OCI-LY3 (cell line): ENCODE measurements around the gene AKAP12.

Source experiments
- H2AFZ ChIP-seq: fragments of 200-600, 300-600 bp; shearing (Covaris generic); 2 replicates; pipeline ENCODE4 v1.6.0; 2014; ENCODE audit warnings: antibody characterized with exemption, low read depth, low read length
- H3K27ac ChIP-seq: fragments of 200-600, 300-600 bp; sonication (generic); 2 replicates; pipeline ENCODE4 v1.5.1; 2014; ENCODE audit warnings: mild to moderate bottlenecking, low read length, moderate library complexity, mixed read lengths
- H3K27me3 ChIP-seq: fragments of 200-600, 300-600 bp; sonication (generic); 2 replicates; pipeline ENCODE4 v1.6.1; 2014; ENCODE audit warnings: low read depth, low read length, mixed read lengths
- H3K36me3 ChIP-seq: fragments of 200-600, 300-600 bp; sonication (generic); replicated peaks from 2 replicates; pipeline ENCODE3; 2014; ENCODE audit warnings: low read depth, low read length, mixed read lengths
- H3K4me1 ChIP-seq: fragments of 300-600, 200-600 bp; sonication (generic); 2 replicates; pipeline ENCODE4 v1.6.1; 2014; ENCODE audit warnings: low read length, mixed read lengths
- H3K4me2 ChIP-seq: fragments of 200-600, 300-600 bp; sonication (generic); 2 replicates; pipeline ENCODE4 v1.6.1; 2014; ENCODE audit warnings: low read length, mixed read lengths
- H3K4me3 ChIP-seq: fragments of 300-600, 200-600 bp; sonication (generic); 2 replicates; pipeline ENCODE4 v1.5.1; 2014; ENCODE audit warnings: antibody characterized with exemption, mild to moderate bottlenecking, low read length, moderate library complexity
- H3K79me2 ChIP-seq: fragments of 300-600, 200-600 bp; shearing (Covaris generic); 2 replicates; pipeline ENCODE4 v1.6.1; 2014; ENCODE audit warnings: mild to moderate bottlenecking, low read length, mixed read lengths
- H3K9ac ChIP-seq: fragments of 300-600, 200-600 bp; shearing (Covaris generic); 2 replicates; pipeline ENCODE4 v1.6.0; 2014; ENCODE audit warnings: mild to moderate bottlenecking, low read length, moderate library complexity
- H3K9me3 ChIP-seq: fragments of 200-600, 300-600 bp; shearing (Covaris generic); 2 replicates; pipeline ENCODE4 v1.6.1; 2014; ENCODE audit warnings: low read length, mixed read lengths; ENCODE audit not compliant: insufficient read depth
- H4K20me1 ChIP-seq: fragments of 200-600, 300-600 bp; sonication (generic); 2 replicates; pipeline ENCODE4 v1.6.1; 2016; ENCODE audit warnings: low read length, mixed read lengths; ENCODE audit not compliant: insufficient read depth
- EZH2phosphoT487 ChIP-seq: fragments of 200-600 bp; shearing (Covaris generic); IDR thresholded peaks from 2 replicates; pipeline ENCODE4 v1.6.1; 2018; ENCODE audit warnings: antibody characterized with exemption, mixed run types, low read depth
- TF ChIP-seq, protein P1 (sequence below): fragments of 200-600, 300-600 bp; sonication (generic); IDR thresholded peaks from 2 replicates; pipeline ENCODE4 v1.5.1; 2014; ENCODE audit warnings: antibody characterized with exemption, low read length, low read depth

Gene AKAP12

GRCh38 chr6:151239603-151240035 is at the start of gene AKAP12:
TSS of gene AKAP12 (plus strand) at chr6:151239967. CDS start at chr6:151240563, 596 bp downstream.
- Histone ChIP-seq H3K27ac (peak within 1 kb of the TSS; percentile 51), H3K27me3 (no peaks in the 10 kb centered on the region), H3K9me3 (no peaks in the 10 kb centered on the region), H3K4me1 (peaks cover 10% of the 10 kb centered on the region; the same call in 1 of the 2 replicates), H3K36me3 (no peaks in the 10 kb centered on the region), H3K79me2 (peaks cover 31% of the 10 kb centered on the region), H3K4me3 (peak within 1 kb of the TSS; percentile 86), H4K20me1 (no peaks in the 10 kb centered on the region; the same call in 1 of the 2 replicates), H2AFZ (peak within 1 kb of the TSS; percentile 47), H3K4me2 (peak within 1 kb of the TSS; percentile 86), H3K9ac (peak within 1 kb of the TSS; percentile 71)
- TF ChIP-seq, protein P1, sequence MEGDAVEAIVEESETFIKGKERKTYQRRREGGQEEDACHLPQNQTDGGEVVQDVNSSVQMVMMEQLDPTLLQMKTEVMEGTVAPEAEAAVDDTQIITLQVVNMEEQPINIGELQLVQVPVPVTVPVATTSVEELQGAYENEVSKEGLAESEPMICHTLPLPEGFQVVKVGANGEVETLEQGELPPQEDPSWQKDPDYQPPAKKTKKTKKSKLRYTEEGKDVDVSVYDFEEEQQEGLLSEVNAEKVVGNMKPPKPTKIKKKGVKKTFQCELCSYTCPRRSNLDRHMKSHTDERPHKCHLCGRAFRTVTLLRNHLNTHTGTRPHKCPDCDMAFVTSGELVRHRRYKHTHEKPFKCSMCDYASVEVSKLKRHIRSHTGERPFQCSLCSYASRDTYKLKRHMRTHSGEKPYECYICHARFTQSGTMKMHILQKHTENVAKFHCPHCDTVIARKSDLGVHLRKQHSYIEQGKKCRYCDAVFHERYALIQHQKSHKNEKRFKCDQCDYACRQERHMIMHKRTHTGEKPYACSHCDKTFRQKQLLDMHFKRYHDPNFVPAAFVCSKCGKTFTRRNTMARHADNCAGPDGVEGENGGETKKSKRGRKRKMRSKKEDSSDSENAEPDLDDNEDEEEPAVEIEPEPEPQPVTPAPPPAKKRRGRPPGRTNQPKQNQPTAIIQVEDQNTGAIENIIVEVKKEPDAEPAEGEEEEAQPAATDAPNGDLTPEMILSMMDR = no peak
- no peak for TF ChIP-seq EZH2phosphoT487

DNA sequence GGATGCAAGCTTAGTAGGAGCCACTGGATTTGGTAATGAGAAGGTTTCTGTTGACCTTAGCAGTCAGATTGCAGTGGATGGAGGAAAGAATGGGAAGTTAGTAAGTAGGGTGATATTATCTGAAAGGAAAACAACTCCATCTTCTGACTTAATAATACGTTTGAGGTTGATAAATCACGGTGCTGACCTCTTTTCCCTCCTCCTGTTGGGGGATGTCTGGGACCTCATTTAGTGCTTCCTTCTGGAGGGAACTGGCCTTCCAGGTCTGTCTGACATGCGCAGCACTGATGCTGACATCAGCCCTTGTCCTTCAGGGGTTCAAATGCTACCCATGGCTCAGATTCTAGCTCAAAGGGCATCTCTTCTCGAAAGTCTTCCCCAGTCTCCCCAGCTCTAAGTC is 48.2 kb upstream of the AKAP12 start:
- no peak overlapping the region for H3K4me3 ChIP-seq
- no peaks in the 10 kb centered on the region for H3K36me3 ChIP-seq
- no peaks in the 10 kb centered on the region for H3K79me2 ChIP-seq
- TF ChIP-seq, protein P1 = no peak
- TF ChIP-seq EZH2phosphoT487 = no peak
- H3K27ac ChIP-seq = no peak overlapping the region
- H4K20me1 ChIP-seq = no peaks in the 10 kb centered on the region
- no peak overlapping the region for H2AFZ ChIP-seq
- H3K9me3 ChIP-seq = no peaks in the 10 kb centered on the region
- H3K27me3 ChIP-seq = no peaks in the 10 kb centered on the region
- H3K4me2 ChIP-seq = no peak overlapping the region
- no peak overlapping the region for H3K9ac ChIP-seq
- H3K4me1 ChIP-seq = no peaks in the 10 kb centered on the region

DNA sequence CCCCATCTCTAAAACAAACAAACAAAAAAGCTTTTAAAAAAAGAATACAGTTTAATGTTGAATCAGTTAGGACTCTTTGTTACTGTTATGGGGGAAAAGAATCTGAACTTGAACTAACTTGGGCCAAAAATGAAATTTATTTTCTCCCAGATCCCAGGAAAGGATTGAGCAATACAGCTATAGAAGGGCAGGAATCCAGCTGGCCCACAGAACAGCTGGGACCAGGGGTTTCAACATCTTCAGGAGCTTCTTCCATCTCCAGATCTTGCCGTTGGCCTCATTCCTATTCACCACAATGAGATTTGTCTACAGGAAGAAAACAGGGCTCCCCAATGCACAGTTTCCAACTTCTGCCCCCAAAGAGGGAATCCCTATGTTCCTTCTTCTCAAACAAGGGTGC is 43.2 kb upstream of the AKAP12 start:
- Histone ChIP-seq H3K4me2 (no peak overlapping the region), H3K4me1 (peaks cover 6% of the 10 kb centered on the region; the same call in 1 of the 2 replicates), H3K9ac (no peak overlapping the region), H3K4me3 (no peak overlapping the region), H3K27ac (no peak overlapping the region), H3K9me3 (no peaks in the 10 kb centered on the region), H2AFZ (no peak overlapping the region), H3K79me2 (no peaks in the 10 kb centered on the region), H4K20me1 (no peaks in the 10 kb centered on the region), H3K36me3 (no peaks in the 10 kb centered on the region), H3K27me3 (no peaks in the 10 kb centered on the region)
- no peak for TF ChIP-seq EZH2phosphoT487
- TF ChIP-seq, protein P1 = no peak

GRCh38 chr6:151197556-151197955 is 42.2 kb upstream of the AKAP12 start:
- Histone ChIP-seq H3K9me3 (no peaks in the 10 kb centered on the region), H3K4me2 (no peak overlapping the region), H2AFZ (no peak overlapping the region), H3K9ac (no peak overlapping the region), H3K4me1 (peaks cover 6% of the 10 kb centered on the region; the same call in 1 of the 2 replicates), H4K20me1 (no peaks in the 10 kb centered on the region), H3K36me3 (no peaks in the 10 kb centered on the region), H3K79me2 (no peaks in the 10 kb centered on the region), H3K4me3 (no peak overlapping the region), H3K27me3 (no peaks in the 10 kb centered on the region), H3K27ac (no peak overlapping the region)
- TF ChIP-seq EZH2phosphoT487 = no peak
- TF ChIP-seq, protein P1 = no peak
